BJ (cell line): ENCODE measurements around the gene EPHA1. TPM values are rescaled to one million over a fixed set of nuclear protein-coding genes. Genes with fewer than 3 reads are reported as not detected.

ENCODE experiments used
- CTCF ChIA-PET: fragments of 350-600 bp; formaldehyde crosslinking; extraction: SDS; loops from one replicate; lab custom pipeline; 2021; ENCODE audit warnings: antibody characterized with exemption, inconsistent platforms; lab: Yijun Ruan, JAX
- POLR2A ChIA-PET: fragments of 300-600 bp; sonication (Branson Sonifier 250); formaldehyde crosslinking; extraction: SDS; loops from one replicate; lab custom pipeline; 2021; ENCODE audit warnings: antibody characterized with exemption; lab: Charles Lee
- DNase-seq: peaks from one replicate; pipeline ENCODE4 v3.0.0-alpha.2; 2011; ENCODE audit warnings: low read depth
- H3K27me3 ChIP-seq: 2 replicates; pipeline ENCODE4 v1.6.0; 2011; ENCODE audit warnings: low read length; ENCODE audit not compliant: control insufficient read depth, insufficient read depth
- H3K36me3 ChIP-seq: 2 replicates; pipeline ENCODE4 v1.5.1; 2011; ENCODE audit warnings: low read length; ENCODE audit not compliant: control insufficient read depth, insufficient read depth
- H3K4me3 ChIP-seq: 2 replicates; pipeline ENCODE4 v1.5.1; 2011; ENCODE audit warnings: low read depth, mild to moderate bottlenecking, control low read depth, low read length
- CTCF ChIP-seq: IDR thresholded peaks from 2 replicates; pipeline ENCODE4 v1.5.1; 2011; ENCODE audit warnings: low read depth, mild to moderate bottlenecking, control low read depth, inconsistent platforms, low read length, moderate library complexity; ENCODE audit not compliant: insufficient read depth
- polyA plus RNA-seq: library from polyadenylated mRNA; depleted of rRNA; stranded (reverse); fragments of >200 nt; gene quantifications from 2 replicates; pipeline ENCODE4 v1.2.3, GENCODE V29; 2011

EPHA1 gene
- polyA plus RNA-seq, 1 experiment, result 0.05 TPM

DNA sequence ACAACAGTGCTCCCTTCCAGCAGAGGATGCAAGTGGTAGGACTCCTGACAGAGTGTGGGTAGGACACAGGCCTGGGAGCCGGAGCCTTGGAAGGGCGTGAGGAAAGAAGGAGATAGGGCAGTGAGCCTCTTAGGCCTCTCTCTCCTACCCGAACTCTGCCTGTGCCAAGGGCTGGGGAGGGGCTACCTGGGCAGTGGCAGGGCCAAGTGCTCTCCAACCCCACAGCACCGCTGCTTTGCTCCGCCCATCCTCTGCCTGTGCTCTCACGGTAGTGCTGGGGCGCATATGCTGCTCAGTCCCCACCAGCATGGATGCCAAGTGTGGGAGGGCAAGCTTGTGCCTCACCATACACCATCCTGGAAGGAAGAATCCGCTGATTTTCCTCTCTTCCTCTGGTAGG lies 53.7 kb downstream of the EPHA1 start:
- CTCF ChIA-PET, result interaction anchor here (1.4 kb wide), 1 partner anchor 115 kb away, joined by 4 read pairs; no protein-coding TSS in a partner anchor
- POLR2A ChIA-PET, result no interaction called here
- no peak overlapping the region for H3K4me3 ChIP-seq
- TF ChIP-seq CTCF, result no peak
- no peak for DNase-seq
- peaks cover 15% of the 10 kb centered on the region for H3K27me3 ChIP-seq
- H3K36me3 ChIP-seq, result no peaks in the 10 kb centered on the region

- Histone ChIP-seq H3K36me3 (no peaks in the 10 kb centered on the region), H3K27me3 (peaks cover 11% of the 10 kb centered on the region), H3K4me3 (no peak overlapping the region)
- POLR2A ChIA-PET, result no interaction called here
- CTCF ChIA-PET, result no interaction called here
- no peak for TF ChIP-seq CTCF
- DNase-seq, result no peak
Observed at GRCh38 chr7:143354376-143354775, 54.3 kb downstream of the EPHA1 start.

DNA sequence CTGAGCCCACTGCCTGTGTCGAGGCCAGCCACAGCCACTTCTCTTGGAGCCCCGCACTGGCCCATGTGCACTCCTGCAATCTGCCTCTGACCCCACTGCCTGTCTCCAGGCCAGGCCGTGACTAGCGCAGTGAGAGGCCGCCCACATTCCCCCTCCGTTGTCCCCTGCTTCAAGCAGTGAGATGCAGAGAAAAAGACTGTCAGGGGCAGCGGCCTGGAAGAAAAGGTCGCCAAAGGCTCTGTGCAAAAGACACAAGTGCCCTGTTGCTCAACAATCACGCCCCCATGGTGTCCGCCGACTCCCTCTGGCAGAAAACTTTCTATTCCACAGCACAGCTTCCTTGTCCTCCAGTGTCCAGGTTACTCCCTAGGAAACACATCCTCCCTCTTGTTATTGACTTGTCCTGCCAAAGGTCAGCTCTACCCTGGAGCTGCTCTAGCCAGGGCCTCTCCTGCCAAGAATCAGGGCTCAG lies 56.1 kb downstream of the EPHA1 start:
- H3K36me3 ChIP-seq, result no peaks in the 10 kb centered on the region
- no peak for TF ChIP-seq CTCF
- ChIA-PET CTCF (no interaction called here), POLR2A (no interaction called here)
- no peak for DNase-seq
- no peak overlapping the region for H3K4me3 ChIP-seq
- peaks cover 15% of the 10 kb centered on the region for H3K27me3 ChIP-seq

GRCh38 chr7:143351574-143351973 lies 57.1 kb downstream of the EPHA1 start:
- no peak for DNase-seq
- H3K27me3 ChIP-seq, result peaks cover 15% of the 10 kb centered on the region
- CTCF ChIA-PET, result interaction anchor here (1.4 kb wide), 1 partner anchor 9 kb away, joined by 3 read pairs; no protein-coding TSS in a partner anchor
- POLR2A ChIA-PET, result no interaction called here
- no peak overlapping the region for H3K4me3 ChIP-seq
- no peaks in the 10 kb centered on the region for H3K36me3 ChIP-seq
- TF ChIP-seq CTCF, result no peak

DNA sequence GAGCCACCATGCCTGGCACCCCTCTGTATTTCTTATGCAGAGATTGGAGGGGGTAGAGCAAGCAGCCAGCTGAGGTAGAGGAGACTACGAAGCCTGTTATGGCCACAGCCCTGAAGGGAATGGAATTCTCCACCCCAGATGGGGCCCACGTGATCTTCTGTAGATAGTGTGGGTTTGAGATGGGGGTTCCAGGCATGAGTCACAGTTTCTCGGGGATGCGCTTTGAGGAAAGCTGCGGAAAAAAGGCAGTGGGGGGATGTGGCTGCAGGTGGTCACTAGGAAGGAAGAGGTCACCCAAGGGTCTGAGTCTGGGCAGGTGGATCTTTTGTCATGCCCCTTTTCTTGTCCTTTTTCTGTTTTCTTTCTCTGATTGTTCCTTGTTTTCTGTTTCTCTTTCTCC lies 57.6 kb downstream of the EPHA1 start:
- POLR2A ChIA-PET, result no interaction called here

More for the DNA sequence above, 57.6 kb downstream of the EPHA1 start:
- no peak for TF ChIP-seq CTCF
- H3K27me3 ChIP-seq, result peaks cover 15% of the 10 kb centered on the region
- no peak for DNase-seq
- H3K36me3 ChIP-seq, result no peaks in the 10 kb centered on the region
- CTCF ChIA-PET, result interaction anchor here (1.4 kb wide), 1 partner anchor 9 kb away, joined by 3 read pairs; no protein-coding TSS in a partner anchor
- no peak overlapping the region for H3K4me3 ChIP-seq
